Measurements from ENCODE around the gene ANKRD39. TPM values are rescaled to one million over a fixed set of nuclear protein-coding genes. Genes with fewer than 3 reads are reported as not detected.

Gene ANKRD39
- total and polyA plus RNA-seq, 9 of the 15 experiments (the other 6 are each of a cell fraction or from before 2014, with no cell fraction given), result 8.2 to 33.1 (median 23.8) TPM

DNA sequence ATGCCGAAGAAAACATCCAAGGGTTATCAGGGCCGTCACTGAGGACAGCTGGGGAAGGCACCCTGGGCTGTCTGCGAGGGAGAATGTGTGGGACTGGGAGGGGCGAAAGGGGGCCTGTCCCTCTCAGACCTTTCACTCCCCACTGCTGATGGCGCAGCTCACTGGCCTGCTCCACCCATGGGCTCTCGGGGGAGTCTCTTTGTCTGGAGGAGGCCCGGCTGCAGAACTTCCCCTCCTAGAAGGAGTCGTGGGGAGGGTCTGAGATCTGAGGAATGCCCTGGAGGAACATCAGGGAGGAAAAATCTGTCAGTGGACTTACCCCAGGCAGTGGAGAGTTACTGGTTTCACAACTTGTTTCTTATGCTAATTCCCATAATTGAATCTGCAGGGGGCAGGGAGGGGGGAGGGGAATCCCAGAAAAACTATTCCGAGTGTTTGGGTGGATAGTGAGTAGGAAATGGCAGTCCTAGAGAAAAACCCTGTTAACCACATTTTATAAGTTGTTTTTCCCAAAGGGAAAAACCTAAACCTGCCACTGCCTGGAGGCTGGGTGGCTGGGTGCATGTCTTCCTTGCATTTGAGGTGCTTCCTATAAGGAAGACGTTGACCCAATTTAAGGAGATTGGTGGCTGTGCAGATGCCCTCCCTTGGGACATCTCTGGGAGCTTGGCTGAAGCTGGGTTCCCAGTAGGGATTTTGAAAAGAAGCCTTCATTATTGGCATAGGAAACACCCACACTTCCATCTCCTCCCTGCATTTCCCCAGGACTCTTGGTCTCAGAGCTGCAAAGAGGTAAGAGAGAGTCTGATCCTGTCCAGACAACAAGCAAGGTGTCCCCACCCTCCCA lies 23.8 kb upstream of the ANKRD39 start (continued):
- TF ChIP-seq, protein P1, sequence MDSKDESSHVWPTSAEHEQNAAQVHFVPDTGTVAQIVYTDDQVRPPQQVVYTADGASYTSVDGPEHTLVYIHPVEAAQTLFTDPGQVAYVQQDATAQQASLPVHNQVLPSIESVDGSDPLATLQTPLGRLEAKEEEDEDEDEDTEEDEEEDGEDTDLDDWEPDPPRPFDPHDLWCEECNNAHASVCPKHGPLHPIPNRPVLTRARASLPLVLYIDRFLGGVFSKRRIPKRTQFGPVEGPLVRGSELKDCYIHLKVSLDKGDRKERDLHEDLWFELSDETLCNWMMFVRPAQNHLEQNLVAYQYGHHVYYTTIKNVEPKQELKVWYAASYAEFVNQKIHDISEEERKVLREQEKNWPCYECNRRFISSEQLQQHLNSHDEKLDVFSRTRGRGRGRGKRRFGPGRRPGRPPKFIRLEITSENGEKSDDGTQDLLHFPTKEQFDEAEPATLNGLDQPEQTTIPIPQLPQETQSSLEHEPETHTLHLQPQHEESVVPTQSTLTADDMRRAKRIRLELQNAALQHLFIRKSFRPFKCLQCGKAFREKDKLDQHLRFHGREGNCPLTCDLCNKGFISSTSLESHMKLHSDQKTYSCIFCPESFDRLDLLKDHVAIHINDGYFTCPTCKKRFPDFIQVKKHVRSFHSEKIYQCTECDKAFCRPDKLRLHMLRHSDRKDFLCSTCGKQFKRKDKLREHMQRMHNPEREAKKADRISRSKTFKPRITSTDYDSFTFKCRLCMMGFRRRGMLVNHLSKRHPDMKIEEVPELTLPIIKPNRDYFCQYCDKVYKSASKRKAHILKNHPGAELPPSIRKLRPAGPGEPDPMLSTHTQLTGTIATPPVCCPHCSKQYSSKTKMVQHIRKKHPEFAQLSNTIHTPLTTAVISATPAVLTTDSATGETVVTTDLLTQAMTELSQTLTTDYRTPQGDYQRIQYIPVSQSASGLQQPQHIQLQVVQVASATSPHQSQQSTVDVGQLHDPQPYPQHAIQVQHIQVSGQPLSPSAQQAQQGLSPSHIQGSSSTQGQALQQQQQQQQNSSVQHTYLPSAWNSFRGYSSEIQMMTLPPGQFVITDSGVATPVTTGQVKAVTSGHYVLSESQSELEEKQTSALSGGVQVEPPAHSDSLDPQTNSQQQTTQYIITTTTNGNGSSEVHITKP (IDR thresholded peaks at IDR 0.05; ENCODE audit: partially characterized antibody), result peak; percentile 89
- TF ChIP-seq ZNF780A (CRISPR knock-in tag; IDR thresholded peaks at IDR 0.05), result no peak
- TF ChIP-seq ZNF436 (CRISPR knock-in tag; IDR thresholded peaks at IDR 0.05), result no peak
- TF ChIP-seq SLC30A9 (CRISPR knock-in tag; IDR thresholded peaks at IDR 0.05), result no peak
- no peak for TF ChIP-seq USF1 (CRISPR knock-in tag; IDR thresholded peaks at IDR 0.05)
- 0 out of 2 replicates have a peak, but pooled peaks have one; percentile 3 for TF ChIP-seq CBFA2T3 (IDR thresholded peaks at IDR 0.05)
- no peak for TF ChIP-seq BRF1 (IDR thresholded peaks at IDR 0.05; ENCODE audit: borderline replicate concordance, extremely low read depth, insufficient read length)
- peak; percentile 13; the same call in 1 of the 2 replicates for TF ChIP-seq SP1 (CRISPR knock-in tag; IDR thresholded peaks at IDR 0.05)
- TF ChIP-seq, protein P2, sequence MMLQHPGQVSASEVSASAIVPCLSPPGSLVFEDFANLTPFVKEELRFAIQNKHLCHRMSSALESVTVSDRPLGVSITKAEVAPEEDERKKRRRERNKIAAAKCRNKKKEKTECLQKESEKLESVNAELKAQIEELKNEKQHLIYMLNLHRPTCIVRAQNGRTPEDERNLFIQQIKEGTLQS (IDR thresholded peaks at IDR 0.05), result no peak
- TF ChIP-seq, protein P2 (CRISPR knock-in tag; conservative IDR thresholded peaks at IDR 0.05), result no peak
- TF ChIP-seq VEZF1 (CRISPR knock-in tag; IDR thresholded peaks at IDR 0.05), result peak; percentile 31; the same call in 1 of the 2 replicates
- TF ChIP-seq CBFA2T2 (conservative IDR thresholded peaks at IDR 0.05), result no peak
- TF ChIP-seq ZNF184 (CRISPR knock-in tag; IDR thresholded peaks at IDR 0.05), result no peak

All from K562 (cell line).